HG02973 (cell line): ENCODE data around the gene S1PR5.

ENCODE experiments used
- ATAC-seq: cut with Tn5 transposase; IDR thresholded peaks from one replicate; pipeline ENCODE4 v1.9.1; 2021; ENCODE audit warnings: moderate library complexity; ENCODE audit not compliant: unreplicated experiment

S1PR5 gene

GRCh38 chr19:10473192-10473591 is 44.1 kb downstream of the S1PR5 start:
- no peak for ATAC-seq

GRCh38 chr19:10471909-10472308 is 45.3 kb downstream of the S1PR5 start:
- ATAC-seq: no peak

- ATAC-seq: no peak
Measured at GRCh38 chr19:10468133-10468532, 49.1 kb downstream of the S1PR5 start.

GRCh38 chr19:10467104-10467706 is 50.0 kb downstream of the S1PR5 start:
- no peak for ATAC-seq

GRCh38 chr19:10464456-10464855 is 52.8 kb downstream of the S1PR5 start:
- no peak for ATAC-seq
